OCI-M2 (cell line): ENCODE measurements around the gene KRT17.

Experiments used
- DNase-seq: peaks from one replicate; lab custom pipeline; 2025; ENCODE audit not compliant: unreplicated experiment; lab: John Stamatoyannopoulos, UW

KRT17 gene

DNA sequence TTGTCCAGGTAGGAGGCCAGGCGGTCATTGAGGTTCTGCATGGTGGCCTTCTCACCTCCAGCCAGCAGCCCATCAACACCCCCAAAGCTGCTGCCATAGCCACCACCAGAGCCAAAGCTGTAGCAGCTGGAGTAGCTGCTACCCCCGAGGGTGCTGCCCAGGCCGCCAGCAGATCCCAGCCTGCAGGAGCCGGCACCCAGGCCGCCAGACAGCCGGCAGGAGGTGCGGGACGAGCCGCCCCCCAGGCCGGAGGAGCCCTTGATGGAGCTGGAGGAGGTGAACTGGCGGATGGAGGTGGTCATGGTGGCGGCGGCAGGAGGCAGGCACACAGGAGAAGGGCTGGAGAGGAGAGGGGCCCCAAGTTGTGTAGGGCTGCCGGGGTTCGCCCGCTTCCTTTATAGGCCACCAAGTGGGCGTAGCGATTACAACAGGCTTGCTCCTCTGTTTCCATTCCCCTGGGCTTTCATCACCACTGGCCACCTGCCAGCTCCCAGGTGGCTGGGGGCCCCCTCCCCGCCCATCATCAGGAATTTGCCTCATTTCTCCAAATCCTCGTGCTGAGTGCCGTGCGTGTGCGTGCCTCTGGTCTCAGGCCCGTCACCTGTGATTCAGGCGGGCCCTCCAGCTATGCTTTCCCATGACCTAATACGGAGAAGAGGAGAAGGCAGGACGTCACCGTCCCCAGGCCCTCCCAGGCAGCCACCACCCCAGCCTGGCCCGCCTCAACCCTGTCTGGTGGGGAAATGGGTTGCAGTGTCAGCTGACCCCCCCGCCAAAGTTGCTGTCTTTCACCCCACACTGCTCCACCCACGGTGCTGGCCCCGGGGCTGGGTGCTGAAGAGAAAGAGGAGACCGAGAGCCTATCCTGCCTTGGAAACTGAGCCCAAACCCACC, at the start of gene KRT17:
TSS of gene KRT17 (minus strand) at position 368 of the 894 bp plus-strand sequence. CDS start at position 302, 66 bp downstream.
- DNase-seq, result no peak

DNA sequence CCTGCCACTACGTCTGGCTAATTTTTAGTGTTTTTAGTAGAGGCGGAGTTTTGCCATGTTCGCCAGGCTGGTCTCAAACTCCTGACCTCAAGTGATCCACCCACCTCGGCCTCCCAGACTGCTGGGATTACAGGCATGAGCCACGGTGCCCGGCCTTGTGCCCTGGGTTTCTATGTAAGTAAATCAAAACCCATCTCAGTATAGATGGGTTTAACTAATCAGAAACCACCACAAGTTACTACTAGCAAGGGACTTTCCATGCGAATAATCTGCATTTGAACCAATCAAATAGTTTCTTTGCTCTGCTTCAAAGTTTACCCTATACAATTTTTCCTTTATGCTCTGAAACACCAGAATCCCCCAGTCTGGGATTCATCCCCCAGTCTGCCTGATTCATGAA, 47.8 kb upstream of the KRT17 start:
- no peak for DNase-seq

DNA sequence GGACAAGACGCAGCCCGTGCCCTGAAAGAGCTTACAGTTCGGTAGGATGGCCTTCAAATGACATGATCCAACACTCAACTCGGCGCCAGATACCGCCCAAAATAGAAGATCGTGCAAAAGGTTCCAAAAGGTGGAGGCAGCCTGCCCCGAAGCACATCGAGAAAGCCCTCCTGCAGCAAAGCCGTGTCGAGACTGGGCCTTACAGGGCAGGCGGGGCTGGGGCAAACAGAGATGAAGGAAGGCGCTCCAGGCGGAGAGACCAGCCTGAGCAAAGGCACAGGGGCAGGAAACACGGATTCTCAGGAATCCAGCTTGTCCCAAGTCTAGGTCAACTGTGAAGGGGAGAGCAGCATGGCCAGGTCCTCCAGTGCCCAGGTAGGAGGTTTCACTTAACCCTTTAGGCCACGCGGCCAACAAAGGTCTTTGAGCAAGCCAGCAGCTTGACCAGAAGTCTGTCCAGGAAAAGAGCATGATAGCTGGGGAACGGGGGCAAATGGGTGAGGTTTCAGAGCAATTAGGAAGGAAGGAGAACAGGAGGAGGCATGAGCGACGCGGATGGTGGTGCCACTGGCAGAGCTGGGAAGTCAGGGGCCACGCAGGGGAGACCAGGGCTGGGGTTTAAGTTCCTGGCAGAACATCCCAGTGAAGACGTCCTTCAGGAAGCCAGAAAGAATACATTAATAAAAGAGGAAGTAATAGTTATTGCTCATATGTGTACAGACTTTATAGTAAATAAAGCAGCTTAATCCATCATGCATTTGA, 43.1 kb upstream of the KRT17 start:
- DNase-seq, result no peak

DNA sequence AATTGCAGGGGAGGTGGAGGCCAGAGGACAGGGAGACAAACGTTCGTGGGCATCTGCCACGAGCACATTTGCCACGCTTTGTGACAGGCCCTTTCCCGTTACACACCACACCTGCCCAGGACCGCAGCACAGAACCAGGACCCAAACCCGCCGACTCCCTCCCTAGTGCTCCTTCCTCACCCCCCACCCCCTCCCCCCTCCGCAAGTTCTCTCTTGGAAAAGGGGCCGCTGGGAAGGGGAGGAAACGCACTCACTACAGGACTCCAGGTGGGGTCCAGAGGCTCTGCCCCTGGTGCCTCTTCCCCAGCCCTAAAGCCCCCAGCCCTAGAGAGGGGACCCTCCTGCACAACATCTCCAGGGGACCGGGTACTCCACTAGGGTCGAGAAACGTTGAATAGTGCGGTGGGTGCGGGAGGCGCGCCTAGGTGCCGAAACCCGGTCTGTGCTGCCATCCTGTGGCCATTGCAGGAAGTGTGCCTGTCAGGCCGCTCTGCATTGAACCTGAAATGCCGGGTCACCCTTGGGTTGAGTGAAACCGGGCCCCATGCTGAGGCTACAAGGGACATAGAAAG, 42.4 kb upstream of the KRT17 start:
- peak; percentile 9 for DNase-seq

DNA sequence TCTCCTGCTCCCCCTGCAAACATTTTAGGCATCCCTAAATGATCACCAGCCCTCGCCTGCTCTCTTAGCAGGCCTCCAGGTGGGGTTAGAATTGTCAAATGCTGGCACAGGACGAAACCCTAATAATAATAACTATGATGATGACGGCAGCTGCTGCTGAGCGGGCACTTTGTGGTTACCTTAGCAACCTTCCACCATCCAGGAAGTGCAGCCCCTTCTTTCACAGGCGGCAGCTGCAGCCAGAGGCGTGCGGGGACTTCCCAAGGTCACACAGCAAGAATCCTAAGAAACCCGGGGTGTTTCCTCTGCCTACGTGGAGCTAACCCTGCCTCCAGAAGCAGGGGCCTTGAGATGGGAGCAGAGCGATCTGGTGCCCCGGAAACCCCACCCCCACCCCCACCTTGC, 41.9 kb upstream of the KRT17 start:
- DNase-seq, result no peak

GRCh38 chr17:41665566-41666236, 41.3 kb upstream of the KRT17 start:
- DNase-seq, result peak; percentile 29

DNA sequence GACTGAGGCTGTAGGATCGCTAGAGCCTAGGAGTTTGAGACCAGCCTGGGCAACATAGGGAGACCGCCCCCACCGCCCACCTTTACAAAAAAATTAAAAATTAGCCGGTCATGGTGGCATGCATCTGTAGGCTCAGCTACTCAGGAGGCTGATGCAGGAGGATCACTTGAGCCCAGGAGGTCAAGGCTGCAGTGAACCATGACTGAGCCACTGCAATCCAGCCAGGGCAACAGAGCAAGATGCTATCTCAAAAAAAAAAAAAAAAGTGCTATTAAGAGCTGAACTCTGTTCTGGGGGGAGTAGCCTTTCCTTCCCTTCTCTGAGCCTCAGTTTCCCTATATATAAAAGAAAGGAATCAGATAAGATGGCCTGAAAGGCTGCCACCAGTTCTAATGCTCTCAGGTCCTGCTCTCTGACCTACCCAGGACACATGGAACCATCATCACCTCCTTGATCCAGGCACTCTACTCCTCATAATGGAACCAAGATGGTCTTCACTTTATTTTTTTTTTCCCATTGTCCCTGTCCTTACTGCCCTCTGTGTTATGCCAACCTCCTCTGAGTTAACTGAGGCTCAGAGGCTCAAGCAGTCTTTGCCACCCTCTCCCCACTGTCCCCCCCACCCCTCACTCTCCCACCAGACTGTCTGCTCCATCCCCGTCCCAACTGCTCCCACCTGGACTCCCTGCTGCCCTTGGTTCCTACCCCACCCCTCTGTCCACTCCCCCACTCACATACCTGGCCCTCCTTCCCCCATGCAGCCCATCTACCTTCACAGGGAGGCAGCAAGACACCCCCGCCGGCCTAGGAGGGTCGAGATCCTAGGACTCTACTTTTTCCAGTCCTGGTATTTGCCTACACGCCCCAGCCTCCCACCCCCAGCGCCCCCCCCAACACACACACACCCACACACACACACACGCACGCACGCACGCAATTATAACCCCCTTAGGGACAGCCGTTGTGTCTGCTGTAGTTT, 40.5 kb upstream of the KRT17 start:
- no peak for DNase-seq

GRCh38 chr17:41664172-41664457, 39.7 kb upstream of the KRT17 start:
- DNase-seq, result no peak

DNA sequence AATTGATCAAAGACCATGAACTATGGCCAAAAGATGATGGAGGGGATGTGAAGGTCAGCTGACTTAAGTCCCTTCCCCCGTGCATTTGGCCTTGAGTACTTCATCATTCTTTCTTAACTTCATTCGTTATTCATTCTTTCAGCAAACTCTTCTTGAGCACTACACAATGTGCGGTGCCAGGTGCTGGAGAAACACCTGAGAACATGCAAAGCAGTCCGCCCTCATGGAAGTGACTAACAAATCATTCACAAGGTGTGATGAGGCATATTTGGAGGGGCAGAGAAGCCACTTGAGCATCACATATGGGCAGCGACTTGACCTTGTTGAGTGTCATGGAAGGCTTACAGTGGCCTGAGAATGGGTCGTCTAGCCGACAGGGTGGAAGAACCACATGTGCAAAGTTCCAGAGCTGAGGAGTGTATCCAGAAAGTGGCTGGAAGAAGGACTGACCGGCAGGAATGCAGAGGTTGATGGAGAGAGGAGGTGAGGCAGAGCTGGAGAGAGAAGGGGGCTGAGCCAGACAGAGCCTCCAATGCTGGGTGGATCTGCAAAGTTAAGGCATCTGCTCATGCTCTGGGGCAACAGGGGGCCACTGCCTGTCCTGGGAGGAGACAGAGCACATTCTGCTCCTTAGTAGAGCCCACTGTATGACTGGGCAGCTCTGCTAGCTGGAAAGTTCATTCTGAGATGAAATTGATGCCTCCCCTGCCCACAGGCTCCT, 39.2 kb upstream of the KRT17 start:
- DNase-seq, result no peak

DNA sequence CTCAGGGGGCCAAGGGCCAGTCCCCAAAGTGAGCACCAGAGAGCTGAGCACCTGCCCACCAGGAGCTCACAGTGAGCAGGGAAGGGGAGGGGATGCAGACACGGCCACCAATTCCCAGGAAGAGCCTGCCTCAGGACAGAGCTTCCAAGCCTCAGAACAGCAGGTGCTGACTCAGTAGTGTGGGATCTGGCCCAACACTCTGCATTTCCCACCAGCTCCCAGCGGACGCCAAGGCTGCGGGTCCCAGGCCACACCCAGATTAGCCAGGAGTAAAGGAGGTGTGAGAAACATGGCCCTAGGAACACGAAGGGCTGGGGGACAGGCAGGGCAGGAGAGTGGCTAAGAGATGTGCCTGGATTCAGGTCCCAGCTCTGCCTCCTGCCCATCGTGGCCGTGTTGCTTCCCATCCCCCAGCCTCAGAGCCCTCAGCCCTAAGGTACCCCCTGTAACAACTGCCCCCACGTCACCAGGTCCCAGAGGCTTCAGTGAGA, 35.9 kb upstream of the KRT17 start:
- no peak for DNase-seq

GRCh38 chr17:41659427-41660212, 35.2 kb upstream of the KRT17 start:
- DNase-seq, result no peak

- no peak for DNase-seq
Measured at GRCh38 chr17:41658846-41659245, 34.5 kb upstream of the KRT17 start.

DNA sequence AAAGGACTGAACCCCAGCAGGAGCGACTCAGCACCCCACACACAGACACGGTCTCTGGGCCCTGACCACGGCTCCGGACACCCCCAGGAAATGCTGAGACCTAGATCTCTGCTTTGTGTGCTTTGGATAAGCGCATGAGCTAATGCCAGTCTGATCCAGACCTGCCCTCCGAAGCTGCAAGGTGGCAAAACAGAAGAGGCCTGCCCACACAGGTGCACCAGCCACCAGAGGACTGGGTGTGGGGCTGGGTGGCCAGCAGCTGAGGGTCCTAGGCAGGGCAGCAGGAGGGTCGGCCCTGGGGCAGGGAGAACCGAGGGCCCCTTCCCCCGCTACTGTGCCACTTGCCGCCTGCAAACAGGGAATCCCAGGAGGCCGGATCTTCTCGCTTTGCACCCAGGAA, 33.6 kb upstream of the KRT17 start:
- DNase-seq, result no peak

GRCh38 chr17:41657176-41657754, 32.9 kb upstream of the KRT17 start:
- DNase-seq, result no peak

- DNase-seq, result no peak
Measured at GRCh38 chr17:41656249-41657023, 32.1 kb upstream of the KRT17 start.

DNA sequence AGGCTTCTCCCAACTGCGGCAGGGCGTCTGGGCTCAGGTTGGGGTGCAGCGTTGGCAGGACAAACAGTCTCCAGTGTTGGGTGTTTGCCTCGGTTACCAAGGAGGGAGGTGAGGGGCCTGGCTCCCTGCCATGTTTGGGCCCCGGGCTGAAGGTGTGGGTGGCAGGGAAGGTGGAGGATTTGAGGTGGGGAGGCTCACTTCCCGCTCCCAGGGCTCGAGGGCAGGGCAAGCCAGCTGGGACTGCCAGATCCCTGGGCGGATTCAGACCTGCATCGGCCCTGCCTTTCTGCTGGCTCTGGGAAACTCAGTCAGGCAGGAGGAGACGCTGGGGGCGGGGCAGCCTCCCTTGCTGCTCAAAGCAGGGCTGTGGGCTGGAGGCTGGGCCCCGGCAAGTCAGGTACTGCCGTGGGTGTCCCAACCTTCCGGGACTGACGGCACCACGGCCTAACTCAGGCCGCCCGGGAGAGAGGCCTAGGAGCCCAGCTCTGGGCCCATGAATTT, 31.3 kb upstream of the KRT17 start:
- no peak for DNase-seq
